GM12878 (cell line): Measurements from ENCODE around the gene CAPNS2. TPM values are rescaled to one million over a fixed set of nuclear protein-coding genes. Genes with fewer than 3 reads are reported as not detected.

Experiments used
- ATAC-seq: fragments of 200-7000 bp; cut with Tn5 transposase; 3 replicates; pipeline ENCODE4 v1.9.1; 2020; ENCODE audit warnings: mild to moderate bottlenecking, moderate library complexity
- BruUV-seq: library from RNA; stranded (reverse); fragments of 400-500 nt; replicated peaks from 2 replicates; lab custom pipeline; 2021; lab: Mats Ljungman, UMichigan
- CTCF ChIA-PET: fragments of 300-600 bp; sonication (Branson Sonifier 250); formaldehyde crosslinking; extraction: SDS; loops from one replicate; lab custom pipeline; 2021; ENCODE audit warnings: inconsistent platforms; lab: Yijun Ruan, JAX
- POLR2A ChIA-PET: fragments of 350-600 bp; formaldehyde crosslinking; extraction: SDS; loops from one replicate; lab custom pipeline; 2021; ENCODE audit warnings: inconsistent platforms; lab: Charles Lee
- RAD21 ChIA-PET: fragments of 300-600 bp; sonication (Branson Sonifier 250); formaldehyde crosslinking; loops from one replicate; lab custom pipeline; 2023; ENCODE audit warnings: antibody characterized with exemption; ENCODE audit not compliant: unreplicated experiment; lab: Charles Lee
- SMC1A ChIA-PET: fragments of 300-600 bp; sonication (Branson Sonifier 250); formaldehyde crosslinking; loops from one replicate; lab custom pipeline; 2023; ENCODE audit not compliant: unreplicated experiment, uncharacterized antibody; lab: Charles Lee
- DNase-seq: peaks from one replicate; pipeline ENCODE4 v3.0.0-alpha.2; 2011; ENCODE audit warnings: low read depth, low spot score
- FAIRE-seq: peaks from 3 replicates; lab custom pipeline; 2011; peaks lifted over from hg19 to GRCh38; lab: Jason Lieb, UNC
- H2AFZ ChIP-seq: 2 replicates; pipeline ENCODE4 v1.6.0; 2011; ENCODE audit warnings: low read depth, low read length, control low read depth; ENCODE audit not compliant: control insufficient read depth
- H3K27ac ChIP-seq: 2 replicates; pipeline ENCODE4 v1.5.1; 2011; ENCODE audit warnings: control low read depth; ENCODE audit not compliant: control insufficient read depth, insufficient read depth
- H3K27me3 ChIP-seq, 2 experiments: replicated peaks in 1 of 2; 2 replicates each; pipeline versions ENCODE4 v1.6.0 to v1.6.1; 2011; ENCODE audit warnings: low read length in 1 of 2; ENCODE audit not compliant: control insufficient read depth in 2 of 2, insufficient read depth in 2 of 2
- H3K36me3 ChIP-seq, 2 experiments: 2 replicates each; pipeline ENCODE4 v1.5.1; 2011; ENCODE audit warnings: low read length in 1 of 2; ENCODE audit not compliant: control insufficient read depth in 2 of 2, insufficient read depth in 2 of 2
- H3K4me1 ChIP-seq: 2 replicates; pipeline ENCODE4 v1.6.1; 2011; ENCODE audit warnings: mild to moderate bottlenecking, low read length, moderate library complexity, mixed read lengths; ENCODE audit not compliant: control insufficient read depth, insufficient read depth
- H3K4me2 ChIP-seq: 2 replicates; pipeline ENCODE4 v1.6.0; 2011; ENCODE audit warnings: control low read depth; ENCODE audit not compliant: control insufficient read depth, insufficient read depth
- H3K4me3 ChIP-seq: fragments of 200-600 bp; sonication (generic); 2 replicates; pipeline ENCODE4 v1.5.1; 2016
- H3K79me2 ChIP-seq: 2 replicates; pipeline ENCODE4 v1.6.0; 2011; ENCODE audit warnings: low read length; ENCODE audit not compliant: control insufficient read depth, insufficient read depth
- H3K9ac ChIP-seq: 2 replicates; pipeline ENCODE4 v1.8.0; 2011; ENCODE audit warnings: low read length, control low read depth, mixed read lengths; ENCODE audit not compliant: control insufficient read depth, insufficient read depth
- H3K9me3 ChIP-seq: replicated peaks from 3 replicates; pipeline ENCODE4 v1.5.1; 2011; ENCODE audit warnings: mild to moderate bottlenecking, low read length; ENCODE audit not compliant: control insufficient read depth, insufficient read depth
- H4K20me1 ChIP-seq: 2 replicates; pipeline ENCODE4 v1.6.0; 2011; ENCODE audit not compliant: control insufficient read depth, insufficient read depth
- CREB1 ChIP-seq: IDR thresholded peaks from 2 replicates; pipeline ENCODE4 v1.6.1; 2012; ENCODE audit warnings: low read depth, mild to moderate bottlenecking, inconsistent platforms
- MTA3 ChIP-seq: IDR thresholded peaks from 2 replicates; pipeline ENCODE4 v1.6.1; 2012; ENCODE audit warnings: low read length, inconsistent platforms, borderline replicate concordance
- NFYA ChIP-seq: IDR thresholded peaks from 2 replicates; pipeline ENCODE4 v1.6.1; 2011; ENCODE audit warnings: low read depth, mild to moderate bottlenecking, low read length, improper control_type of control experiment, borderline replicate concordance
- PAX5 ChIP-seq: IDR thresholded peaks from 2 replicates; pipeline ENCODE4 v1.6.1; 2011; ENCODE audit warnings: low read depth, low read length, borderline replicate concordance
- RAD21 ChIP-seq: IDR thresholded peaks from 2 replicates; pipeline ENCODE4 v1.6.1; 2011; ENCODE audit warnings: mild to moderate bottlenecking, low read depth, low read length, moderate library complexity; ENCODE audit not compliant: insufficient read depth
- RBBP5 ChIP-seq: fragments of 200-600 bp; sonication (generic); conservative IDR thresholded peaks from 2 replicates; pipeline ENCODE4 v1.6.1; 2016
- SUPT20H ChIP-seq: IDR thresholded peaks from 2 replicates; pipeline ENCODE4 v1.6.1; 2011; ENCODE audit warnings: low read depth, mild to moderate bottlenecking, low read length, moderate library complexity, borderline replicate concordance; ENCODE audit not compliant: control insufficient read depth
- ZNF622 ChIP-seq: fragments of 450-650 bp; IDR thresholded peaks from 2 replicates; pipeline ENCODE4 v1.6.1; 2017; ENCODE audit warnings: mild to moderate bottlenecking, inconsistent platforms
- WGBS: methylation state at CpG from one replicate; pipeline ENCODE4 v1.1.6; 2016; ENCODE audit warnings: low lambda C conversion rate; ENCODE audit not compliant: insufficient replicate concordance, insufficient coverage; ENCODE audit errors: missing lambda C conversion rate; 5-methylcytosine and 5-hydroxymethylcytosine counted together
- in situ Hi-C: fragments of 300-500 bp; cut with MboI; formaldehyde crosslinking; loops from 9 replicates; pipeline ENCODE4 v1.14.3; 2018; ENCODE audit warnings: mixed read lengths
- intact Hi-C: fragments of 100-400 bp; cut with micrococcal nuclease; formaldehyde crosslinking; loops from one replicate; pipeline ENCODE4 v1.14.2; 2022; ENCODE audit not compliant: unreplicated experiment
- polyA plus RNA-seq, 11 experiments: library from polyadenylated mRNA; depleted of rRNA in 4 of 11; unstranded in 6 of 11; stranded (reverse) in 5 of 11; fragments of >200 nt; fragmentation: Nextera tagmentation in 4 of 11; fragmentation: Illumina TruSeq in 1 of 11; extraction: Ambion mirVana in 4 of 11; extraction: Trizol in 1 of 11; gene quantifications; 1 replicate in 1 of 11; 2 replicates in 10 of 11; pipeline versions ENCODE4 v1.2.1 to v1.2.3, GENCODE V29; 2011 to 2016; ENCODE audit warnings: inconsistent platforms in 2 of 11, missing spikeins in 2 of 11, low read depth in 1 of 11
- total RNA-seq, 4 experiments: library from RNA; depleted of rRNA in 3 of 4; stranded (reverse); fragments of >200 nt in 3 of 4; fragmentation: Illumina TruSeq in 1 of 4; extraction: Trizol in 1 of 4; gene quantifications; 2 replicates each; pipeline versions ENCODE4 v1.2.1 to v1.2.3, GENCODE V29; 2013 to 2021
- TF ChIP-seq, protein P1 (sequence below): fragments of 150-350 bp; IDR thresholded peaks from 2 replicates; pipeline ENCODE4 v1.6.1; 2016; ENCODE audit warnings: low read depth, low read length

The CAPNS2 gene
- total and polyA plus RNA-seq, 10 of the 15 experiments (the other 5 are each of a cell fraction or from before 2014, with no cell fraction given) = not detected

DNA sequence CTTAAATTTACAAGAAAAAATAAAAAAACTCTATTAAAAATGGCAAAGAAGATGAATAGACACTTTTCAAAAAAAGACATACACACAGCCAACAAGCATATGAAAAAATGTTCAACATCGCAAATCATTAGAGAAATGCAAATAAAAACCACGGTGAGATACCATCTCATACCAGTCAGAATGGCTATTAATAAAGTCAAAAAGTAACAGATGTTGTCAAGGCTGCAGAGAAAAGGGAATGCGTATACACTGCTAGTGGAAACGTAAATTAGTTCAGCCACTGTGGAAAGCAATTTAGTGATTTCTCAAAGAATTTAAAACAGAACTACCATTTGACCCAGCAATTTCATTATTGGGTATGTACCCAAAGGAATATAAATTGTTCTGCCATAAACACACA lies 31.4 kb downstream of the CAPNS2 start:
- H3K36me3 ChIP-seq = no peaks in the 10 kb centered on the region
- ATAC-seq = no peak
- in situ Hi-C loops = no loop called here
- H3K4me2 ChIP-seq = no peak overlapping the region
- no peaks in the 10 kb centered on the region for H3K27me3 ChIP-seq
- no peak for FAIRE-seq
- intact Hi-C loops = no loop called here
- WGBS = 40% methylated on average over 4 of the region's 4 CpGs
- CTCF ChIA-PET = no interaction called here
- H2AFZ ChIP-seq = no peak overlapping the region
- H4K20me1 ChIP-seq = no peaks in the 10 kb centered on the region
- BruUV-seq = no TSS peak
- H3K79me2 ChIP-seq = no peaks in the 10 kb centered on the region
- no peak overlapping the region for H3K9ac ChIP-seq
- SMC1A ChIA-PET = no interaction called here
- RAD21 ChIA-PET = no interaction called here
- no peak overlapping the region for H3K4me3 ChIP-seq
- H3K4me1 ChIP-seq = no peaks in the 10 kb centered on the region
- H3K27ac ChIP-seq = no peak overlapping the region
- no peak for DNase-seq
- no peaks in the 10 kb centered on the region for H3K9me3 ChIP-seq
- TF ChIP-seq SUPT20H (no peak), NFYA (no peak), RAD21 (no peak), ZNF622 (no peak), CREB1 (no peak), RBBP5 (no peak), MTA3 (no peak), PAX5 (no peak)
- TF ChIP-seq, protein P1, sequence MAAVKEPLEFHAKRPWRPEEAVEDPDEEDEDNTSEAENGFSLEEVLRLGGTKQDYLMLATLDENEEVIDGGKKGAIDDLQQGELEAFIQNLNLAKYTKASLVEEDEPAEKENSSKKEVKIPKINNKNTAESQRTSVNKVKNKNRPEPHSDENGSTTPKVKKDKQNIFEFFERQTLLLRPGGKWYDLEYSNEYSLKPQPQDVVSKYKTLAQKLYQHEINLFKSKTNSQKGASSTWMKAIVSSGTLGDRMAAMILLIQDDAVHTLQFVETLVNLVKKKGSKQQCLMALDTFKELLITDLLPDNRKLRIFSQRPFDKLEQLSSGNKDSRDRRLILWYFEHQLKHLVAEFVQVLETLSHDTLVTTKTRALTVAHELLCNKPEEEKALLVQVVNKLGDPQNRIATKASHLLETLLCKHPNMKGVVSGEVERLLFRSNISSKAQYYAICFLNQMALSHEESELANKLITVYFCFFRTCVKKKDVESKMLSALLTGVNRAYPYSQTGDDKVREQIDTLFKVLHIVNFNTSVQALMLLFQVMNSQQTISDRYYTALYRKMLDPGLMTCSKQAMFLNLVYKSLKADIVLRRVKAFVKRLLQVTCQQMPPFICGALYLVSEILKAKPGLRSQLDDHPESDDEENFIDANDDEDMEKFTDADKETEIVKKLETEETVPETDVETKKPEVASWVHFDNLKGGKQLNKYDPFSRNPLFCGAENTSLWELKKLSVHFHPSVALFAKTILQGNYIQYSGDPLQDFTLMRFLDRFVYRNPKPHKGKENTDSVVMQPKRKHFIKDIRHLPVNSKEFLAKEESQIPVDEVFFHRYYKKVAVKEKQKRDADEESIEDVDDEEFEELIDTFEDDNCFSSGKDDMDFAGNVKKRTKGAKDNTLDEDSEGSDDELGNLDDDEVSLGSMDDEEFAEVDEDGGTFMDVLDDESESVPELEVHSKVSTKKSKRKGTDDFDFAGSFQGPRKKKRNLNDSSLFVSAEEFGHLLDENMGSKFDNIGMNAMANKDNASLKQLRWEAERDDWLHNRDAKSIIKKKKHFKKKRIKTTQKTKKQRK = no peak
- TF ChIP-seq, all 136 proteins: peak for 0
- POLR2A ChIA-PET = no interaction called here
